GM18502 (cell line): Measurements from ENCODE around the gene LY6G6D.

ENCODE experiments used
- ATAC-seq: cut with Tn5 transposase; IDR thresholded peaks from one replicate; pipeline ENCODE4 v1.9.1; 2021; ENCODE audit warnings: mild to moderate bottlenecking; ENCODE audit not compliant: unreplicated experiment, poor library complexity

LY6G6D gene

DNA sequence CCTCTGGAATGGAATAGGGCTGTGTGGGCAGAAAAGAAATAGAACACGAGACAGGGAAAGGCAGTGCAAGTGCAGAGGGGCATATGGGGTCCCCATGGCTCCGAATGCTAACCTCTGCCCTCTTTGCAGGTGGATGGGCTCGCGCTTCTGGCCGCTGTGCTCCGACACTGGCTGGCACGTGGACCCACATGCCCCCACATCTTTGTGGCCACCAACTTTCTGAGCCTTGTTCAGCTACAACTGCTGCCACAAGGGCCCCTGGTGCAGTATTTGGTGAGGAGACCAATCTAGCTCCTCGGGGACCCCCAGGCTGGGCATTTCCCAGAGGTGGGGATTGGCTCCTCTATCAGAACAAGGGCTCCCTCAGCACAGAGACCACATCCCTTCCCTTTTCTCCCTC lies 46.2 kb downstream of the LY6G6D start:
- no peak for ATAC-seq

DNA sequence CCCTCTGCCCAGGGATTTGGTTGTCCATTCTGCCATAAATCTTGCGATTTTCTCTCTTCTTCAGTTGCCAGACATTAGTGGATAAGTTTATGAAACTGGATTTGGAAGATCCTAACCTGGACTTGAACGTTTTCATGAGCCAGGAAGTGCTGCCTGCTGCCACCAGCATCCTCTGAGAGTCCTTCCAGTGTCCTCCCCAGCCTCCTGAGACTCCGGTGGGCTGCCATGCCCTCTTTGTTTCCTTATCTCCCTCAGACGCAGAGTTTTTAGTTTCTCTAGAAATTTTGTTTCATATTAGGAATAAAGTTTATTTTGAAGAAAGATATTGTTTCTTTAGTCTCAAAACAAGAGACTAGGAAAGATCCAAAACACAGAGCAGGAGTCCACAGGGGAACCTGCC lies 47.2 kb downstream of the LY6G6D start, which contains the start of gene SAPCD1:
SAPCD1 (plus strand) TSS at position 301 of the 400 bp plus-strand sequence. CDS start 399 bp downstream, outside the sequence.
- ATAC-seq = no peak

DNA sequence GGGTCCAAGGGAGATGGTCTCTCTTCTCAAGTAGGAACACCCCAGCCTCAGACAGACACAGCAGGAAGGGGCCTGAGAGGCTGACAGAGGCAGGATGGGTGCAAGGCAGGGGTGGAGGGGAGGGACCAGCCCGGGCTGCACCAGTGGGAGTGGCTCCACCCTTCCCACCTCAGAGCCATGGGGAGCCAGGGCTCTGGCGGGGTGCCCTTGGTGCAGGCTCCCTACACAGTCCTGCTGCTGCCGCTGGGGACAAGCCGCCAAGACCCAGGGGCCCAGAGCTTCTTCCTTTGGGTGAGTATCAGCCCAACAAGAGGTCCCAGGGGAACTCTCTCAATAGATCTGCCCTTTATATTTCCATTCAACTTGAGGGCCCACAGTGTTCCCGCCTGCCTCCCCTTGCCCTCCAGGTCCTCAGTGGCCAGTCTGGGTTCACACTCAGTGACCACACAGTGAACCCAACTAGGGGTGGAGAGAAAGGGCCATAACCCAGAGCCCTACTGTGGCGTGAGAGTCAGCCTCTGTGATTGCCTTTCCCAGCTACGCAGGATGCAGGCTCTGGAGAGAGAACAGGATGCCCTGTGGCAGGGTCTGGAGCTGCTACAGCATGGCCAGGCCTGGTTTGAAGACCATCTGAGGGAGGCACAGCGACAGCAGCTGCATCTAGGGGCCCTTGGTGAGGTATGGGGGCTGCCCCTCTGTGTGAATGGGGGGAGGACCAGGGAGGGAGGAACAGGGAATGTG lies 47.9 kb downstream of the LY6G6D start:
- ATAC-seq = no peak

DNA sequence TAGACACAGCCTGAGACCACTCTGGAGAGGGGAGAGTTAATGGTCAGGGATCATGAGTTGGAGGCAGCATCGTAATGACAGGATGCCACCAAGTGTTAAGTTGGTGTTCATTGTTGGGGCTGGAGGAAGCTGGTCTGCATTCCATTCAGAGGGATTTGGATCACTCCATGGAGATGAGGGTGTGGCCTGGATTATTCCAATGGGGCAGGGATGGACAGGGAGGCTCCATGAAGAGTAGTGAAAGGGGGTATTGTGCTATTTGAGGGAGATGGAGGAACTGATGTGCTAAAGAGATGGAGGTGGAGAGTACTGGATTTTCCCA lies 48.4 kb downstream of the LY6G6D start:
- no peak for ATAC-seq

DNA sequence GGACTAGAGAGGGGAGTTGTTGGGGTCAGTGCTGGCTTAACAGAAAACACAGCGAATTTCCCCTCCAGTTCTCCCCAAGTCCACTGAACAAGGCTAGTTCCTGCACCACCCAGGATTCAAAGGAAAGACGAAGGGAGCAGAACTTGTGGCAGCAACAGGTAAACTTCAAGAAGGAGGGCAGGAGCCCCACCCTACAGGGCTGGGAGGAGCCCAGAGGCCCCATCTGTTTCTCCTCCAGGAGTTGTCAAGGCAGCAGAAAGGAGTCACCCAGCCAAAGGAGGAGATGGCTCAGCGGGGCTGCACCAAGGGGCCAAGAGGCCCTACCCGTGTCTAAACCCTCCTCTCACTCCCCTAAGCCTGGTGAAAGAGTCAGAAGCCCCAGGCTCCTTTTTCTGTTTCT lies 49.0 kb downstream of the LY6G6D start:
- ATAC-seq = no peak

DNA sequence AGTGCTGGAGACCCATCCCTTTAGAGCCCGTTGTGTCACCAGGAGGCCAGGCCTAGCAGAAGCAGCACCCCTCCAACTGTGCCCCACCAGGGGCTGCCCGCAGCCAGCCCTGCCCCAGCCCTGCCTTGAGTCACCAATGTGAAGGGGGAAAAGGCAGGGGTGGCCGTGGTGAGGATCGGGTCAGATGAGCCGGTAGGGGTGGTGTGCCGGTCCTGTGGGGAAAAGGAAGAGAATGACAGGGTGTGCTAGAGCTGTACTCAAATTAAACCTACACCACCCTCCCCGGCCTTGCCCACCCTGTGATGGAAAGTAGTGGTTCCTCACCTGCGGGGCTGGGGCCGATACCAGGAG lies 50.4 kb downstream of the LY6G6D start:
- no peak for ATAC-seq

DNA sequence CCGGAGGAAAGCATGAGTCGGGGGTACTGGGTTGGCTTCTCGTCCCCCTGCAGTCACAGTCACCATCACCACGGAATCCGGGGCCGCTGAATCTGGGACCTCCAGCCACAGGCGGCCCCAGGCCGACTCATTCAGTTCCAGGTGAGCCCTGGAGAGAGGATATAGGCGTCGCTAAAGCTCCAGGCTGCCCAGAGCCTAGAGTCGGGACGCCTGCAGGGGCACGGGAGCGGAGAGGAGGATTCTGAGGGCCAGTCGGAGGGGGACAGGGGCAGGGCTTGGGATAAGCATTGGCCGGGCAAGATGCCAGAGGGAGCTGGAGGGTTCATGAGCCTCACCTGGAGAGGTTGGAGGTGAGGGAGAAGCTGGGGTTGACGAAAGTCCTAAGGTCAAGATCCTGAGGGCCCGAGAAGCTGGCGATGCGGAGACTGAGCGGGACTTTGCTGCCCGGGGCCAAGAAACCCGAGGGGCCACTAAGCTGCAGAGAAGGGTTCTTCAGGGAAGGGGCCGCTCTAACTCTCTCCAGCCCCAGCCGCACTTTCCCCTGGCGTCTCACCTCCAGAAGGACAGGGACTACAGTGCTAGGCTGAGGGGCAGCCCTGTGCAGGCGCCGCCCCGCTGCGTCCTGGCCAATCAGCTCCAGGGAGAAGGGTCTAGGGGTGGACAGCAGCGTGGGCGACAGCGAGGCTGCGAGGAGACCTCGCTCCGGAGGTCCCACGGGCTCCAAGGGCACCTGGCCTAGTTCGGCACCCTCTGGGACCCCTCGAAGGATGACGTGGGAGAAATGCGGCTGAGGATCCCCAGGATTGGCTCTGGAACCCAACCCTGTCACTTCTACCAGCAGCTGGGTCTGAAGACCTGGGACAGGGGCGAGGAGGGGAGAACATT lies 51.0 kb downstream of the LY6G6D start:
- no peak for ATAC-seq

DNA sequence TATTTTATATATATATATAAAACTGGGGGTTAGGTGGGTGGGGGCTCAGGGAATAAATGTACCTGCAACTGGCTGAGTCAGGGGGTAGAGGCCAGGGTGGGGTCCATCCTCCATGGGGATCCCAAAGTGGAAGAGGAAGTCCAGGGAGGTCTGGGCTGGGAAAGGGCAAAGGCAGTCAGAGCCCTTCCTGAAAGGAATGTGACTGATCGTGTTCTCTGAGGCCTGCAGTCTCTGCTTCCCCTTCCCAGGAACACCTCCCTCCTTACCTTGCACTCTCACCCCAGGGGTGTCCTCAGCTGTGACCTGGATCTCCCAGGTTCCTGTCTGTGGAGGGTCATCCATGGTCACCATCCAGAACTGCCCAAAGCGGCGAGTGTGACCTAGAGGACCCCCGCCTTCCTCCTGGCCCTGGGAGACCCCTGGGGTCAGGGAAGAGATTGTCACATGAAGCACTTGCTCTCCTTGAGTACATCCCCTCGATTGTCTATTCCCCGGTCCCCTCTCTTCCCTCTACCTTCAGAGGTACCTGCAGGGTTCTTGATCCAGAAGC lies 52.0 kb downstream of the LY6G6D start:
- no peak for ATAC-seq
